GM18858 (cell line): ENCODE measurements around the gene OR3A2.
"Not testable (repeated sequence)": the region's sequence is repeated elsewhere in the genome, so short reads cannot be mapped to it uniquely, and the experiment has no call there.

Experiments used
- ATAC-seq: cut with Tn5 transposase; IDR thresholded peaks from one replicate; pipeline ENCODE4 v1.9.1; 2021; ENCODE audit not compliant: unreplicated experiment

The OR3A2 gene

DNA sequence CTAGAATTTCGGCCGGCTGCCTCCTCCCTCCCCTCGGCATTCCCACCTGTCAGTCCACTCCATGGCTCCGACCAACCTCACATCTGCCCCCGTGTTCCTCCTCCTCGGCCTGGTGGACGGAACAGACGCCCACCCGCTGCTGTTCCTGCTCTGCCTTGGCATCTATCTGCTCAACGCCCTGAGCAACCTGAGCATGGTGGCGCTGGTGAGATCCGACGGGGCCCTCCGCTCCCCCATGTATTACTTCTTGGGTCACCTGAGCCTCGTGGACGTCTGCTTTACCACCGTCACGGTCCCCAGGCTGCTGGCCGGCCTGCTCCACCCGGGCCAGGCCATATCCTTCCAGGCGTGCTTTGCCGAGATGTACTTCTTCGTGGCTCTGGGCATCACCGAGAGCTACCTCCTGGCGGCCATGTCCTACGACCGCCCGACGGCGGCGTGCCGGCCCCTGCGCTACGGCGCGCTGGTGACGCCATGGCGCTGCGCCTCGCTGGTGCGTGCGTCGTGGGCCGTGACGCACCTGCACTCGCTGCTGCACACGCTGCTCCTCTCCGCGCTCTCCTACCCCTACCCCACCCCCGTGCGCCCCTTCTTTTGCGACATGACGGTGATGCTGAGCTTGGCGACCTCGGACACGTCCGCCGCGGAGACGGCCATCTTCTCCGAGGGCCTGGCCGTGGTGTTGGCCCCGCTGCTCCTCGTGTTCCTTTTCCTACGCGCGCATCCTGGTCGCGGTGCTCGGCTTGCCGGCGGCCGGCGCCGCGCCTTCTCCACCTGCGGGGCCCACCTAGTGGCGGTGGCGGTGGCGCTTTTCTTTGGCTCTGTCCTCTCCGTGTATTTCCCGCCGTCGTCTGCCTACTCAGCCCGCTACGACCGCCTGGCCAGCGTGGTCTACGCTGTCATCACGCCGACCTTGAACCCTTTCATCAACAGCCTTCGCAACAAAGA is at the start of gene OR3A2:
Gene OR3A2 (minus strand): TSS at position 440 of the 948 bp plus-strand sequence.
- no peak for ATAC-seq

DNA sequence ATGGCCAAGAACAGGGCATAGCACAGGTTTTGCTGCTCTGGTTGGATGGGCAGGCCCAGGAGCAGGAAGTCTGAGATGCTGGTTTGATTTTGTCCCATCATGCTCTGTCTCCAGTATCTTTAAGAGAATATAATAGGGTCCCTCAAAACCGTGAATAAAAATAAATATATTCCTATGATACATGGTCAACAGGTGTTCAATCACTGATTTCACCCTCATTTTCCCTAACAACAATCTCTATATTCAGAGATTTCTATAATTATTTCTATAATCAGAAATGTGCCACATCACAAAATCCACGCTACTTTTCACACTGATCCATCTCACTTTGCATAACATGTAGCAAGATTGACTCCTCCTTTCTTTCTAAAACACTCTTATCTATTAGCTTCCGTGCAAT is 47.6 kb upstream of the OR3A2 start, which contains the start of gene OR1E2:
Gene OR1E2 (minus strand): TSS at position 101 of the 400 bp plus-strand sequence. CDS start 0 bp downstream, at position 101.
- ATAC-seq = no peak

DNA sequence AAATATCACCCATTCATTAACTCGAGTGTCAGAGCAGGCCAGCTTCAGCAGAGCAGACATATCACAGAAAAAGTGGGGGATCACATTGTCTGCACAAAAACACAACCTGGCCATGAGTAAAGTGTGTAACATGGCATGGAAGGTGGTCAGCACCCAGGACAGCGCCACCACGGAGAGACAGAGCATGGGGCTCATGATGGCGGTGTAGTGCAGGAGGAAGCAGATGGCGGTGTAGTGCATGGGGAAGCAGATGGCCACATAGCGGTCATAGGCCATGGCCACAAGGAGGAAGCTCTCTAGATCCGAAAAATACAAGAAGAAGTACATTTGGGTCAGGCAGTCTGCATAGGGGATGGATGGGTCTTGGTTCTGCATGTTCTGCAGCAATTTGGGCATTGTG is 47.1 kb upstream of the OR3A2 start:
- ATAC-seq = not testable (repeated sequence)

DNA sequence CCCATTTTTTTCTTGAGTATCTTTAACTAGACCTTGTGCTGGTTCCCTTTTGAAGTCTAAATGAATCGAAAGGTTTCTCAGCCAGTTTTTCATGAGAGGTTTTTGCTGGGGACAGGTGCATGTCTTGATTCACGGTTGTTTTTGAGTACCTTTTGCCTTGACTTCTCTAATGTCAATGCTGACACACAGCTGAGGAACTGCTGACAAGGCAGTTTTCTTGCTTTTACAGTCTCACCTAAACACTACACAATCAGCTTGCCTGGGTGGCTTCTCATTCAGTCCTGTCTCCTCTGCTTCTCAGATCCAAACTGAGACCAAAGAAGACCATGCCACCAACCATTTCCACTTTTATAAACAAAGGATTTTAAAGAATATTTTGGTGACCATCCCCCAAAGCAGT is 32.1 kb upstream of the OR3A2 start:
- no peak for ATAC-seq

DNA sequence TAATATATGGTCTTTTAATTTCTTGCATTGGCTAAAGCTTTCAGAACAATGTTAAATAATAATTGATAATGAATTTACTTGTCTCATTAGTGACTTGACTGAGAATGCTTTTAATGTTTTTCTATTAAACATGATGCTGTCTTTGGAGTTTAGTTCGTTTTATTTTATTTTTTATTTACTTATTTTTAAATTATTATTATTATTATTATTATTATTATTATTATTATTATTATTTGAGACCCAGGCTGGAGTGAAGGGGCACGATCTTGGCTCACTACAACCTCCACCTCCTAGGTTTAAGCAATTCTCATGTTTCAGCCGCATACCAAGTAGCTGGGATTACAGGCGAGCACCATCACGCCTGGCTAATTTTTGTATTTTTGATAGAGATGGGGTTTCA is 29.5 kb upstream of the OR3A2 start:
- ATAC-seq = no peak

DNA sequence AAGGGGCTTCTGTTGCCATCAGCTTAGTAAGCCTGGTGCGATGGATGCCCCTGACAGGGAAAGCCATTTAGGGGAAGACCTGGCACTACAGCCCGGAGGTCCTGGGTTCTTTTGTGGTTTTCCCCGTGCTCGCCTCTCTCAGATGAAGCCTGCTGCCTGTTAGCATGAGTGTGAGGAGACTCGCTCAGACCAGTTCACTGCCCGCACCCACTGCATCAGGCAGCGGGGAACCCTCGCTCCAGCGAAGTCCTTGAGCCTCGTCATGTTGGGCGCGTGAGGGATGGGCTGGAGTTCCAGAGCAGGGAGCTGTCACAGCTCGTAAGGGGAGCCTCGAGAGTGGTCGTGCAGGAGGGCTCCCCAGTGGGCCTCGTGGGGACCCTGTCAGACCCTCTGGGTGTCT is 26.1 kb upstream of the OR3A2 start:
- not testable (repeated sequence) for ATAC-seq

DNA sequence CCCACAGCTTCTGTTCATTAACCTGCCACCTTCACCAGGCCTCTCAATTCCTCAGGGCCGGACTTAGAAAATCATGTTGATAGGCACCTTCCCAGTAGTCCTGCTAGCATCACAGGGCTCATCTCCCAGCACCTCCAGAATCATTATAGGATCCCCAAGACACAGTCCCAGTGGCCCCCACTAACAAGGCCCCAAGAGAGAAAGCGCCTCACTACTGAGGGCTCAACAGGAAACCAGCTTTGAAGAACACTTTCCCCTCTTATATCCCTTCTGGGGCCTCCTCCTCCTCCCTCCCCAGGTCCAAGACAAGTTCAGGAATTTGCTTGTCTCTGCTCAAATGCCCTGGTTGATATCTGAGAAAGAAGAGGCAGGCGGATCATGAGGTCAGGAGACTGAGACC is 25.0 kb upstream of the OR3A2 start, which contains the start of gene OR3A3:
Gene OR3A3 (plus strand): TSS at position 301 of the 400 bp plus-strand sequence.
- no peak for ATAC-seq

DNA sequence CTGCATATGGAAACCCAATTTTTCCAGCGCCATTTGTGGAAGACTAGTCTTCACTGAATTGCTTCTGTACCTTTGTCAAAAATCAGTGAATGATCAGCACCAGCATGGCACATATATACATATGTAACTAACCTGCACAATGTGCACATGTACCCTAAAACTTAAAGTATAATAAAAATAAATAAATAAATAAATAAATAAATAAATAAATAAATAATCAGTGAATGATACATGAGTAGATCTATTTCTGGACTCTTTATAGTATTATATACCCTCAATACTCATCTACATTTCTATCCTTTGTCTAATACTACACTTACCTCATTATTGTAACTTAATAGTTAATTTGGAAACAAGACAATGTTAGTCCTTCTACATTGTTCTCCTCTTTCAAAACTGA is 17.7 kb upstream of the OR3A2 start:
- not testable (repeated sequence) for ATAC-seq

DNA sequence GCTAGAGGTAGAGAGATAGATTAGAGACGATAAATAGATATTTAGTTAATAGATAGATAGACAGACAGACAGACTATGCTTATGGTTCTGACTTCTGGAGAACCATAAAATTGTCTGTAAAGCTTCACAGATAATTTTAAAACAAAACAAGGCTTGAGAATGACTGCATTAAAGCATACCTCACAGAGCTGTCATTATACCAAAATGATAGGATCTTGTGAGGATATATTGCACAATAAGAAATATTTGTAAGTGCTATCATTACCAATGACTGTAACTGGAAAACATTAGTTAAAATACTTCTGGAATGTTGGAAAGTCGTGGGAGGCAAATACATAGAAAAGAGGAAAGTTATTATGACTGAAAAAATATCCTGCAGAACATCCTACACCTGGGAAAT is 15.7 kb upstream of the OR3A2 start:
- no peak for ATAC-seq

DNA sequence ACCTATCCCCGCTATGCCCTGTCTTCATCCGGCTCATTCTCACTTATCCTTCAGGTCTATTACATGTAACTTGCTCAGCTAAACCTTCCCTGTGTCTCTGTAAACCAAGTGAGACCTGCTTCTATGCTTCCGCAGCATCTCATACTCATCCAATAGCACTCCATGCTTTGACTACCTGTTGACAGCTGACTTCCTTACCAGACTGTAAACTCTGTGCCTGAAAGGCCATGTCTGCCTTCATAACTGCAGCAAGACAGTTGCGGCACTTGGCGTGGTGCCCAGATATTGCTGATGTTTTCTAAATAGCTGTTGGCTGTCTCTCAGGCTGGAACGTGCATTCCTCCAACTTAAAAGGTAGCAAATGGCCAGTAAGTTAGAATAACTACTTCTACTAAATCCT is 13.9 kb upstream of the OR3A2 start:
- ATAC-seq = no peak

DNA sequence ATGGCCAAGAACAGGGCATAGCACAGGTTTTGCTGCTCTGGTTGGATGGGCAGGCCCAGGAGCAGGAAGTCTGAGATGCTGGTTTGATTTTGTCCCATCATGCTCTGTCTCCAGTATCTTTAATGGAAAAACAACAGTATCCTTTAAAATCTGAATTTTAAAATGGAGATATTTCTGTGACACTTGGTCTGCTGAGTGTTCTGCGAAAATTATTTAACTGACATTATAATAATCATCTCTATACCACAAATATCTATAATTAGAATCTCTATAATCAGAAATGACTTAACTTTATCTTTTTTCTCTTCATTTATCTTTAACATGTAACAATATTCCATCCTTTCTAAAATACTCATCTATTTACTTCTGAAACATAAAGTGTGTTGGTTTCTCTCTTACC is 12.2 kb upstream of the OR3A2 start, which contains the start of gene OR1E1:
Gene OR1E1 (minus strand): TSS at position 101 of the 400 bp plus-strand sequence. CDS start 0 bp downstream, at position 101.
- ATAC-seq = no peak

DNA sequence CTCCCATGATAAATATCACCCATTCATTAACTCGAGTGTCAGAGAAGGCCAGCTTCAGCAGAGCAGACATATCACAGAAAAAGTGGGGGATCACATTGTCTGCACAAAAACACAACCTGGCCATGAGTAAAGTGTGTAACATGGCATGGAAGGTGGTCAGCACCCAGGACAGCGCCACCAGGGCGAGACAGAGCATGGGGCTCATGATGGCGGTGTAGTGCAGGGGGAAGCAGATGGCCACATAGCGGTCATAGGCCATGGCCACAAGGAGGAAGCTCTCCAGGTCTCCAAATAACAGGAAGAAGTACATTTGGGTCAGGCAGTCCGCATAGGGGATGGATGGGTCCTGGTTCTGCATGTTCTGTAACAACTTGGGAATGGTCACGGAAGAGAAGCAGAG is 11.7 kb upstream of the OR3A2 start:
- not testable (repeated sequence) for ATAC-seq

DNA sequence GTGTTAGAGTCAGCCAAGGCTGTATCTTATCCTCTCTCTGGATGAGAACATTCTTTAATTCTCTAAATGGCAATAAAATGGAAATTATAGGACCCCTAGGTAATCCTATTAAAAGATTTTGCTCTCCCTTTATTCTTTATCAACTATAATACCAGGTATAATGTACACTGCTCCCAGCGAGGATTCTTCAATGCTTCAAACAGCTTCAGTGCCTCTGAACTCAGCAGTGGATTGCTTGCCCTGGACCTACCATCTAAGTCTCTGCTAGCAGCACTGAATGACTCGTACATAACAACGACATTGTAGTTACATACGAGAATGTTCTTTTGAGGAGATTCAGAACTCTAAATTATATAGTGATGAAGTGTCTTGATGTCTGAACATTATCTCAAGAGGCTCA is 3.7 kb upstream of the OR3A2 start:
- ATAC-seq = no peak

DNA sequence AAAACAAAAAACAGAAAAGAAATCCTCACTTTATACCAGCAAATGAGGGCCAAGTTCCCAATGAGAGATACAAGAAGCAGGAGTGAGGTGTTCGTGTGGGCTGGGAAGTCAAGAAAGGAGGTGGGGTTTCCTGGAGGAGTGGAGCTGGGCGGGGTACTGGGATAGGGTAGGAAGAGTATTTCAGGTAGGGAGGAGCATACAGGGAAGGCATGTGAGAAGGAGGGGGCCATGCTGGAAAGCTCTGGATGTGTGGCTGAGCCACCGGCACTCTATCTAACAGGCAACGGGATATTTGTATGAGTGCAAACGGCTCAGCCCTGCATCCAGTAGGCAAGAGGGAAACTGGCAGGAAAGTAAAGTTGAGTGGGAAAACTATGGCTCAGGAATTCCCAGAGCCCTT is 4.2 kb downstream of the OR3A2 start:
- ATAC-seq = no peak

DNA sequence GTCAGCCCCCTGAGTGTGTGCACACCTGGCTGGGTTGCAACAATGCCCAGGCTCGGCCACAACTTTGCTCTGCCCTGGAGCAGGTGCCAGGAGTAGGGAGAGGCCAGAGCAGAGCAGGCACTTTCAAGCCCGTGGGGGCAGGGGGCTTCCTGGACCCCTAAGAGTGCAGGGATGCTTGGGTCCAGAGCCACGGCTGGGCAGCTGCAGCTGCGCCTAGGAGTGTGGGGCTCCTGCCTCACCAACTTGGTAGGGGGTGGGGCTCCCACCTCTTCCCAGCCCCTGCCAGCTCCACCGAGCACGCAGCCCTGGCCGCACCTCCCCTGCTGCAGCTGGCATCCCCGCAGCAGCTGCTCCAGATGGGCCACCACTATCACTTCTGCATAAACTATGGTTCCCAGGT is 7.8 kb downstream of the OR3A2 start:
- ATAC-seq = no peak

DNA sequence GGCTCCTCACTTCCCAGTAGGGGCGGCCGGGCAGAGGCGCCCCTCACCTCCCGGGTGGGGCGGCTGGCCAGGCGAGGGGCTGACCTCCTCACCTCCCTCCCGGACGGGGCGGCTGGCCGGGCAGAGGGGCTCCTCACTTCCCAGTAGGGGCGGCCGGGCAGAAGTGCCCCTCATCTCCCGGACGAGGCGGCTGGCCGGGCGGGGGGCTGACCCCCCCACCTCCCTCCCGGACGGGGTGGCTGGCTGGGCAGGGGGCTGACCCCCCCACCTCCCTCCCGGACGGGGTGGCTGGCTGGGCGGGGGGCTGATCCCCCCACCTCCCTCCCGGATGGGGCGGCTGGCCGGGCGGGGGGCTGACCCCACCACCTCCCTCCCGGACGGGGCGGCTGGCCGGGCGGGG is 14.9 kb downstream of the OR3A2 start:
- ATAC-seq = not testable (repeated sequence)

DNA sequence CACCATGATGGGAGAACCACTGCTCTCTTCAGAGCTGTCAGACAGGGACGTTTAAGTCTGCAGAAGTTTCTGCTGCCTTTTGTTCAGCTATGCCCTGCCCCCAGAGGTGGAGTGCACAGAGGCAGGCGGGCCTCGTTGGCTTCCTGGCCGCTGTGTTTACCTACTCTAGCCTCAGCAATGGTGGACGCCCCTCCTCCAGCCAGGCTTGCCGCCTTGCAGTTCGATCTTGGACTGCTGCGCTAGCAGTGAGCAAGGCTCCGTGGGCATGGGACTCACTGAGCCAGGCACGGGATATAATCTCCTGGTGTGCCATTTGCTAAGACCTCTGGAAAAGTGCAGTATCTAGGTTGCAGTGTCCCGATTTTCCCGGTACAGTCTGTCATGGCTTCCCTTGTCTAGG is 43.3 kb downstream of the OR3A2 start:
- not testable (repeated sequence) for ATAC-seq

DNA sequence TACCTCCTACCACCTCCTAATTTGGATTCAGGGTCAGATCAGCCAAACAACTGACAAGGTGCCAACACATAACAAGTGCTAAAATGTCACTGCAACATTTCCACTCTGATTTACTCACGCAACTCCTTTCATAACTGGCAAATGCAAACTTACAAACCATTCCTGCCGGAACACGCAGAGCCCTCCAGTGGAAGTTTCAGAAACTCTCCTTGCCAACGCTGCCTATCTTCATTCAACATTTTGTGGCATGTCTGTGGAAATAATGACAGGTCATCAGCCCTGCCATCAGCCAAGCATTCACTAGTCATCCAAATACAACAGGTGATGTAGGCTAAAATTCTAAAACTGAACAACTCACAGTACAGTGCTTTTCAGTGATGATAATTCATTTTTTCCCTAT is 50.2 kb downstream of the OR3A2 start:
- ATAC-seq = no peak

DNA sequence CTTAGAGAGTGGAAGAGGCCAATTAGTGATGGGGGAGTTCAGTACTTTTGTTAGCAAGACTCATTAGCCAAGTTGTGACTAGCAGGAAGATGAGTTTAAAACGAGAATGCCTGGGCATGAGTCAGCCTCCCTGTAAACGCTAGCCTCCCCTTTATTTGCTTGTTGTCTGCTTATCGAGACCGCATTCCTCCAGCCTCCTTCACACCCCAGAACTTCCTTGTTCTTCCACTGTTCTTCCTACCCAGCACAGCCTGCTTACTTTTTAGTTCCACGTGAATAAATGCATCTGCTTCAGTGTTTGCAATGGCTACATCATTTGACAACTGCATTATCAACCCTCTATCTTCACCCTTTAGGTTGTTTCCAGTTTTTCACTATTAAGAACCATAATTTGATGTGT is 67.8 kb downstream of the OR3A2 start:
- ATAC-seq = no peak

DNA sequence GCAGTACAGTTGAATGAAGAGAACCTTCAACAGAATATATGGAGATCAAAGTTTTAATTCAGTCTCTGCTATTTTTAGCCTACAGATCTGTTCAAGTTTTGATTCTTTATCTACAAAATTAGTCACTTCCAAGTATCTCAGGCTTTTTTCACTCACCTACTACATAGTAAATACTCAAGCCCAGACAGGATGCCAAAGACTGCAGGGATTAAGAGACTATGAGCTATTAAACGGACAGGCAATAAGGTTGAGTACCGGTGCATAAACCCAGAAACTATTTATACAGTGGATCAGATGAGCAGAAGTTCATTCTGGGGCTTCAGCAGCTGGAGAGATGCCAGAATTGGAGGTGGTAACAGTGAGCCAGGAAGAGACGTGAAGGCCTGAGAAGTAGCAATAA is 69.3 kb downstream of the OR3A2 start:
- no peak for ATAC-seq

DNA sequence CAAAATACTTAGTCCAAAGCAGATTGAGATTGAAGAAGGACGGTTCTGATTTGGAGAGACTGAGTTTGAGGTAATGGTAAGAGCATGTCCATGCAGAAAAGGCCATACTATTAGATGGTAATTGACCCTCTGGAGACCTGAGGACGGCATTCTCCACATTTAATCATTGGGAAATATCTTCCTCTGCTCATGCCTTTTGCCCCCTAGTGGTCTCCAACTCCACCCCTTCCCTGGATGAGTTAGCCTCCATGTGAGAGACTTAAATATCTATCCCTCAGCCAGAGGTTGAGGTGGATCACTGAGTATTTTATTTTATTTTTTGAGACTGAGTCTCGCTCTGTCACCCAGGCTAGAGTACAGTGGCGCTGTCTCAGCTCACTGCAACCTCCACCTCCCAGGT is 77.5 kb downstream of the OR3A2 start:
- no peak for ATAC-seq

DNA sequence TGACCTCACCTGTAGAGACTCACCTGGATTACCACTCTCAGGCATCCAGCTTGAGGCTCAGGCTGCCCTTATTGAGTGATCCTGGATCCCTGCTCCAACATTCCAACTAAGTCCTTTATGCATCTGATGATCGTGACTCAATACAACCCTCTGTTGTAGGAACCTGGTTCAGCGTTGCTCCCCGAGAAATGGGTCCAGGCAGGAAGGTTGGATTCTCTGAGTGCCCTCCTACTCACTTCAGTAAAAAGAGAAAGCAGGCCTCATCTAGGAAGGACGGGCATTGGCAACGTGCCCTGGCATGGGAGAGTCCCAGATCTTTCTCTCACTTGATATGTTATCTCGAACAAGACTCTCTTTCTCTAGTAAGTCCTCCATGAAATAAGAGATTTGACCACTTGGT is 87.8 kb downstream of the OR3A2 start, which contains the start of gene OR3A1:
Gene OR3A1 (minus strand): TSS at position 101 of the 400 bp plus-strand sequence. CDS start 5,778 bp downstream, outside the sequence.
- no peak for ATAC-seq
